Activated CD8-positive, alpha-beta T cell treated with anti-CD3 and anti-CD28 coated beads for 36 hours (primary cell): ENCODE data around the gene THRA. TPM values are rescaled to one million over a fixed set of nuclear protein-coding genes. Genes with fewer than 3 reads are reported as not detected.

ENCODE experiments used
- ATAC-seq: fragments of 200-7000 bp; cut with Tn5 transposase; one replicate; pipeline ENCODE4 v1.10.0; 2021; ENCODE audit warnings: mild to moderate bottlenecking, moderate library complexity
- CTCF ChIA-PET: fragments of 350-600 bp; sonication (Branson Sonifier 250); formaldehyde crosslinking; loops from one replicate; lab custom pipeline; 2021; ENCODE audit warnings: antibody characterized with exemption; lab: Charles Lee
- POLR2A ChIA-PET: fragments of 350-600 bp; sonication (Branson Sonifier 250); formaldehyde crosslinking; loops from one replicate; lab custom pipeline; 2021; ENCODE audit warnings: antibody characterized with exemption; lab: Charles Lee
- DNase-seq: peaks from one replicate; pipeline ENCODE4 v3.0.0-alpha.2; 2020
- H3K27ac Mint-ChIP-seq: one replicate; pipeline ENCODE4 v1.8.0; 2021; ENCODE audit warnings: mild to moderate bottlenecking, mixed read lengths
- H3K27me3 Mint-ChIP-seq: one replicate; pipeline ENCODE4 v1.8.0; 2021; ENCODE audit warnings: mixed read lengths
- H3K36me3 Mint-ChIP-seq: one replicate; pipeline ENCODE4 v1.8.0; 2021; ENCODE audit warnings: low read depth, mixed read lengths
- H3K4me1 Mint-ChIP-seq: one replicate; pipeline ENCODE4 v1.8.0; 2021; ENCODE audit warnings: low read depth, mixed read lengths
- H3K4me3 Mint-ChIP-seq: one replicate; pipeline ENCODE4 v1.8.0; 2021; ENCODE audit warnings: mild to moderate bottlenecking, moderate library complexity, mixed read lengths
- H3K9me3 Mint-ChIP-seq: one replicate; pipeline ENCODE4 v1.8.0; 2021; ENCODE audit warnings: mixed read lengths
- CTCF ChIP-seq: fragments of 200-600 bp; IDR thresholded peaks from one replicate; pipeline ENCODE4 v1.8.0; 2022; ENCODE audit warnings: antibody characterized with exemption, mild to moderate bottlenecking
- intact Hi-C: fragments of 100-400 bp; cut with micrococcal nuclease; formaldehyde crosslinking; loops from one replicate; pipeline ENCODE4 v1.10.0; 2022
- total RNA-seq, 2 experiments: library from RNA; stranded (reverse); gene quantifications; one replicate each; pipeline ENCODE4 v1.2.3, GENCODE V29; 2021

THRA gene
- total RNA-seq, 2 experiments from 2014 or later: 11.1 to 13.8 TPM

- POLR2A ChIA-PET: interaction anchor here (0.6 to 5.3 kb wide), 11 partner anchors 8 to 130 kb away, joined by 3 to 50 read pairs (median 4); partner anchors contain the start of genes CASC3 and WIPF2
- Mint-ChIP-seq H3K4me1 (peaks cover 31% of the 10 kb centered on the region), H3K27ac (peak within 1 kb of the TSS; percentile 76), H3K27me3 (no peaks in the 10 kb centered on the region), H3K36me3 (peaks cover 24% of the 10 kb centered on the region), H3K4me3 (peak within 1 kb of the TSS; percentile 93), H3K9me3 (no peaks in the 10 kb centered on the region)
- ATAC-seq (peak; percentile 76), DNase-seq (peak; percentile 85)
- no peak for TF ChIP-seq CTCF
- CTCF ChIA-PET: interaction anchor here (0.8 to 8.3 kb wide), 5 partner anchors 10 to 70 kb away, joined by 4 to 80 read pairs (median 5); no protein-coding TSS in a partner anchor
- intact Hi-C loops: no loop called here
Measured at GRCh38 chr17:40121181-40122135, 58.7 kb downstream of the THRA start, which contains the start of gene MSL1. Gene MSL1, plus strand, starts transcription at chr17:40121971. Its CDS starts 642 bp downstream, at chr17:40122613.

- no peak overlapping the region for H3K27ac Mint-ChIP-seq
- H3K9me3 Mint-ChIP-seq: no peaks in the 10 kb centered on the region
- POLR2A ChIA-PET: interaction anchor here (0.5 to 5.3 kb wide), 15 partner anchors 9 to 96 kb away, joined by 3 to 50 read pairs (median 3); partner anchors contain the start of genes CASC3, NR1D1 and WIPF2
- no peak for TF ChIP-seq CTCF
- intact Hi-C loops: no loop called here
- H3K27me3 Mint-ChIP-seq: no peaks in the 10 kb centered on the region
- CTCF ChIA-PET: interaction anchor here (1.0 to 8.3 kb wide), 10 partner anchors 11 to 232 kb away, joined by 3 to 80 read pairs (median 6); partner anchors contain the start of gene CASC3
- peaks cover 31% of the 10 kb centered on the region for H3K4me1 Mint-ChIP-seq
- ATAC-seq (peak; percentile 49), DNase-seq (peak; percentile 42)
- peaks cover 27% of the 10 kb centered on the region for H3K36me3 Mint-ChIP-seq
- peak overlapping the region; percentile 93 for H3K4me3 Mint-ChIP-seq
Measured at GRCh38 chr17:40122136-40122998, 59.6 kb downstream of the THRA start.

GRCh38 chr17:40122999-40123810, 60.4 kb downstream of the THRA start:
- Mint-ChIP-seq H3K4me3 (peak overlapping the region; percentile 93), H3K9me3 (no peaks in the 10 kb centered on the region), H3K27me3 (no peaks in the 10 kb centered on the region), H3K36me3 (peaks cover 30% of the 10 kb centered on the region), H3K27ac (peak overlapping the region; percentile 92), H3K4me1 (peaks cover 29% of the 10 kb centered on the region)
- DNase-seq (peak; percentile 62), ATAC-seq (peak; percentile 26)
- TF ChIP-seq CTCF: no peak
- ChIA-PET POLR2A (interaction anchor here (0.5 to 5.3 kb wide), 17 partner anchors 10 to 165 kb away, joined by 3 to 50 read pairs (median 3); partner anchors contain the start of genes CASC3, CDC6, NR1D1 and WIPF2), CTCF (interaction anchor here (1.0 to 8.3 kb wide), 15 partner anchors 9 to 231 kb away, joined by 3 to 80 read pairs (median 5); partner anchors contain the start of gene CASC3)
- intact Hi-C loops: no loop called here

- no peaks in the 10 kb centered on the region for H3K9me3 Mint-ChIP-seq
- H3K4me1 Mint-ChIP-seq: peaks cover 26% of the 10 kb centered on the region
- no peak for ATAC-seq
- intact Hi-C loops: no loop called here
- H3K27ac Mint-ChIP-seq: peak overlapping the region; percentile 92
- ChIA-PET CTCF (interaction anchor here (0.9 to 8.3 kb wide), 14 partner anchors 9 to 231 kb away, joined by 3 to 80 read pairs (median 6); partner anchors contain the start of gene CASC3), POLR2A (interaction anchor here (0.8 to 5.3 kb wide), 10 partner anchors 10 to 164 kb away, joined by 3 to 50 read pairs (median 4); partner anchors contain the start of genes CASC3, CDC6 and WIPF2)
- peak overlapping the region; percentile 93 for H3K4me3 Mint-ChIP-seq
- H3K36me3 Mint-ChIP-seq: peaks cover 30% of the 10 kb centered on the region
- no peak for DNase-seq
- no peak for TF ChIP-seq CTCF
- no peaks in the 10 kb centered on the region for H3K27me3 Mint-ChIP-seq
Measured at GRCh38 chr17:40123811-40124114, 61.0 kb downstream of the THRA start.
